Skin of body (tissue), 2 donors: ENCODE data around the gene CFAP20. TPM values are rescaled to one million over a fixed set of nuclear protein-coding genes. Genes with fewer than 3 reads are reported as not detected.

Source experiments
- small RNA-seq: library from RNA; depleted of rRNA; stranded (forward); fragments of <200 nt; gene quantifications from one replicate; pipeline ENCODE3, GENCODE V24; 2014; ENCODE audit warnings: low replicate concordance
- total RNA-seq: library from RNA; depleted of rRNA; stranded (reverse); fragments of >200 nt; gene quantifications from one replicate; pipeline ENCODE4 v1.2.3, GENCODE V29; 2014

CFAP20 gene
- total RNA-seq, 1 donor from 2014 or later, result 53.5 TPM

Small RNA genes within 50 kb of the gene (small RNA-seq; reads per million reads assigned to genes)
- not detected for gene RF00019

Other genes with a start within 250 kb of the CFAP20 start
- gene CNGB1, start 158.3 kb downstream of the CFAP20 start, total RNA-seq, result 0.20 TPM
- gene ZNF319, start 128.7 kb downstream of the CFAP20 start, total RNA-seq, result 2.4 TPM
- 5.1 TPM for gene USB1, start 128.0 kb downstream of the CFAP20 start, total RNA-seq
- 6.6 TPM for gene MMP15, start 103.6 kb downstream of the CFAP20 start, total RNA-seq
- 39.4 TPM for gene CSNK2A2, start 68.7 kb upstream of the CFAP20 start, total RNA-seq
- not detected for gene PRSS54, start 165.6 kb upstream of the CFAP20 start, total RNA-seq